Measurements from ENCODE around the gene C5orf22. TPM values are rescaled to one million over a fixed set of nuclear protein-coding genes. Genes with fewer than 3 reads are reported as not detected.

The C5orf22 gene
- total and polyA plus RNA-seq, 4 donors: 19.7 to 33.5 (median 22.5) TPM

GRCh38 chr5:31568302-31568835 is 36.3 kb downstream of the C5orf22 start:
- WGBS (ENCODE audit: insufficient coverage): no CpG with 5 or more reads among the region's 1 CpG

GRCh38 chr5:31569068-31569467 is 37.0 kb downstream of the C5orf22 start:
- Histone ChIP-seq H3K4me3 (ENCODE audit: low read depth, low read length) (no peak overlapping the region), H3K27me3 (ENCODE audit: control insufficient read depth, insufficient read depth, low read length) (no peaks in the 10 kb centered on the region), H3K27ac (ENCODE audit: low read depth, low read length) (no peak overlapping the region), H3K4me1 (ENCODE audit: control insufficient read depth, insufficient read depth, low read length) (no peaks in the 10 kb centered on the region), H3K36me3 (ENCODE audit: control insufficient read depth, insufficient read depth, low read length) (no peaks in the 10 kb centered on the region), H3K9me3 (ENCODE audit: control insufficient read depth, insufficient read depth, low read length) (peaks cover 6% of the 10 kb centered on the region)
- DNase-seq (ENCODE audit: low read depth in 4 of 6, low spot score in 6 of 6): no peak

More at GRCh38 chr5:31568302-31568835, 36.3 kb downstream of the C5orf22 start:
- Histone ChIP-seq H3K9me3 (ENCODE audit: control insufficient read depth, insufficient read depth, low read length) (peaks cover 6% of the 10 kb centered on the region), H3K27me3 (ENCODE audit: control insufficient read depth, insufficient read depth, low read length) (no peaks in the 10 kb centered on the region), H3K4me3 (ENCODE audit: low read depth, low read length) (no peak overlapping the region), H3K4me1 (ENCODE audit: control insufficient read depth, insufficient read depth, low read length) (no peaks in the 10 kb centered on the region), H3K36me3 (ENCODE audit: control insufficient read depth, insufficient read depth, low read length) (no peaks in the 10 kb centered on the region), H3K27ac (ENCODE audit: low read depth, low read length) (no peak overlapping the region)
- DNase-seq (ENCODE audit: low read depth in 4 of 6, low spot score in 6 of 6): peak in 1 of 6 donors; percentile 30

GRCh38 chr5:31573494-31574142 is 41.5 kb downstream of the C5orf22 start:
- Histone ChIP-seq H3K36me3 (ENCODE audit: control insufficient read depth, insufficient read depth, low read length) (no peaks in the 10 kb centered on the region), H3K4me3 (ENCODE audit: low read depth, low read length) (no peak overlapping the region), H3K4me1 (ENCODE audit: control insufficient read depth, insufficient read depth, low read length) (no peaks in the 10 kb centered on the region), H3K27ac (ENCODE audit: low read depth, low read length) (no peak overlapping the region), H3K27me3 (ENCODE audit: control insufficient read depth, insufficient read depth, low read length) (no peaks in the 10 kb centered on the region), H3K9me3 (ENCODE audit: control insufficient read depth, insufficient read depth, low read length) (no peaks in the 10 kb centered on the region)
- WGBS (ENCODE audit: insufficient coverage): 92% methylated on average over 9 of the region's 10 CpGs
- DNase-seq (ENCODE audit: low read depth in 4 of 6, low spot score in 6 of 6): no peak

GRCh38 chr5:31574772-31575171 is 42.7 kb downstream of the C5orf22 start:
- Histone ChIP-seq H3K9me3 (ENCODE audit: control insufficient read depth, insufficient read depth, low read length) (no peaks in the 10 kb centered on the region), H3K4me3 (ENCODE audit: low read depth, low read length) (no peak overlapping the region), H3K4me1 (ENCODE audit: control insufficient read depth, insufficient read depth, low read length) (no peaks in the 10 kb centered on the region), H3K27me3 (ENCODE audit: control insufficient read depth, insufficient read depth, low read length) (no peaks in the 10 kb centered on the region), H3K36me3 (ENCODE audit: control insufficient read depth, insufficient read depth, low read length) (no peaks in the 10 kb centered on the region), H3K27ac (ENCODE audit: low read depth, low read length) (no peak overlapping the region)
- DNase-seq (ENCODE audit: low read depth in 4 of 6, low spot score in 6 of 6): no peak
- WGBS (ENCODE audit: insufficient coverage): 92% methylated on average over 1 of the region's 4 CpGs

- WGBS (ENCODE audit: insufficient coverage): 71% methylated on average over 1 of the region's 3 CpGs
- Histone ChIP-seq H3K27ac (ENCODE audit: low read depth, low read length) (no peak overlapping the region), H3K27me3 (ENCODE audit: control insufficient read depth, insufficient read depth, low read length) (no peaks in the 10 kb centered on the region), H3K4me1 (ENCODE audit: control insufficient read depth, insufficient read depth, low read length) (no peaks in the 10 kb centered on the region), H3K4me3 (ENCODE audit: low read depth, low read length) (no peak overlapping the region), H3K36me3 (ENCODE audit: control insufficient read depth, insufficient read depth, low read length) (no peaks in the 10 kb centered on the region), H3K9me3 (ENCODE audit: control insufficient read depth, insufficient read depth, low read length) (no peaks in the 10 kb centered on the region)
- DNase-seq (ENCODE audit: low read depth in 4 of 6, low spot score in 6 of 6): no peak
Observed at GRCh38 chr5:31577438-31577837, 45.3 kb downstream of the C5orf22 start.

- Histone ChIP-seq H3K4me3 (ENCODE audit: low read depth, low read length) (no peak overlapping the region), H3K4me1 (ENCODE audit: control insufficient read depth, insufficient read depth, low read length) (no peaks in the 10 kb centered on the region)
- no CpG with 5 or more reads among the region's 2 CpGs for WGBS (ENCODE audit: insufficient coverage)
Observed at GRCh38 chr5:31579558-31579957, 47.5 kb downstream of the C5orf22 start.

GRCh38 chr5:31581498-31582099 is 49.5 kb downstream of the C5orf22 start:
- peak; percentile 22 to 88 (median 36) for DNase-seq (ENCODE audit: low read depth in 4 of 6, low spot score in 6 of 6)
- no peaks in the 10 kb centered on the region for H3K36me3 ChIP-seq (ENCODE audit: control insufficient read depth, insufficient read depth, low read length)
- no peaks in the 10 kb centered on the region for H3K27me3 ChIP-seq (ENCODE audit: control insufficient read depth, insufficient read depth, low read length)
- no CpG with 5 or more reads among the region's 3 CpGs for WGBS (ENCODE audit: insufficient coverage)
- H3K27ac ChIP-seq (ENCODE audit: low read depth, low read length): no peak overlapping the region
- peaks cover 1% of the 10 kb centered on the region for H3K9me3 ChIP-seq (ENCODE audit: control insufficient read depth, insufficient read depth, low read length)
- no peaks in the 10 kb centered on the region for H3K4me1 ChIP-seq (ENCODE audit: control insufficient read depth, insufficient read depth, low read length)
- no peak overlapping the region for H3K4me3 ChIP-seq (ENCODE audit: low read depth, low read length)

More at GRCh38 chr5:31579558-31579957, 47.5 kb downstream of the C5orf22 start:
- H3K9me3 ChIP-seq (ENCODE audit: control insufficient read depth, insufficient read depth, low read length): no peaks in the 10 kb centered on the region
- no peak overlapping the region for H3K27ac ChIP-seq (ENCODE audit: low read depth, low read length)
- DNase-seq (ENCODE audit: low read depth in 4 of 6, low spot score in 6 of 6): no peak
- H3K27me3 ChIP-seq (ENCODE audit: control insufficient read depth, insufficient read depth, low read length): no peaks in the 10 kb centered on the region
- no peaks in the 10 kb centered on the region for H3K36me3 ChIP-seq (ENCODE audit: control insufficient read depth, insufficient read depth, low read length)

GRCh38 chr5:31583129-31583528 is 51.0 kb downstream of the C5orf22 start:
- no peaks in the 10 kb centered on the region for H3K27me3 ChIP-seq (ENCODE audit: control insufficient read depth, insufficient read depth, low read length)
- H3K9me3 ChIP-seq (ENCODE audit: control insufficient read depth, insufficient read depth, low read length): peaks cover 1% of the 10 kb centered on the region
- no peak overlapping the region for H3K27ac ChIP-seq (ENCODE audit: low read depth, low read length)
- WGBS (ENCODE audit: insufficient coverage): 89% methylated on average over 1 of the region's 2 CpGs
- H3K4me1 ChIP-seq (ENCODE audit: control insufficient read depth, insufficient read depth, low read length): no peaks in the 10 kb centered on the region
- H3K36me3 ChIP-seq (ENCODE audit: control insufficient read depth, insufficient read depth, low read length): no peaks in the 10 kb centered on the region
- DNase-seq (ENCODE audit: low read depth in 4 of 6, low spot score in 6 of 6): no peak
- no peak overlapping the region for H3K4me3 ChIP-seq (ENCODE audit: low read depth, low read length)

- DNase-seq (ENCODE audit: low read depth in 4 of 6, low spot score in 6 of 6): no peak
- H3K36me3 ChIP-seq (ENCODE audit: control insufficient read depth, insufficient read depth, low read length): no peaks in the 10 kb centered on the region
- no peak overlapping the region for H3K27ac ChIP-seq (ENCODE audit: low read depth, low read length)
- H3K27me3 ChIP-seq (ENCODE audit: control insufficient read depth, insufficient read depth, low read length): no peaks in the 10 kb centered on the region
- 88% methylated on average over 1 of the region's 3 CpGs for WGBS (ENCODE audit: insufficient coverage)
- no peak overlapping the region for H3K4me3 ChIP-seq (ENCODE audit: low read depth, low read length)
- no peaks in the 10 kb centered on the region for H3K4me1 ChIP-seq (ENCODE audit: control insufficient read depth, insufficient read depth, low read length)
- H3K9me3 ChIP-seq (ENCODE audit: control insufficient read depth, insufficient read depth, low read length): peaks cover 1% of the 10 kb centered on the region
Observed at GRCh38 chr5:31585166-31585894, 53.2 kb downstream of the C5orf22 start.

All from spinal cord (tissue), 10 donors.